A549 (cell line): Measurements from ENCODE around the gene TM6SF1. TPM values are rescaled to one million over a fixed set of nuclear protein-coding genes. Genes with fewer than 3 reads are reported as not detected.

Experiments used
- ATAC-seq, 2 experiments: fragments of 200-7000 bp in 1 of 2; fragments of >200 bp in 1 of 2; cut with Nextera tagmentation in 1 of 2; cut with Tn5 transposase in 1 of 2; 3 replicates each; pipeline versions ENCODE4 v1.8.0 to v1.9.1; 2018 to 2020; ENCODE audit warnings: mild to moderate bottlenecking in 1 of 2, moderate library complexity in 1 of 2
- CTCF ChIA-PET: fragments of 300-600 bp; sonication (Branson Sonifier 250); formaldehyde crosslinking; extraction: SDS; loops from one replicate; lab custom pipeline; 2021; ENCODE audit warnings: antibody characterized with exemption, inconsistent platforms; lab: Yijun Ruan, JAX
- POLR2A ChIA-PET: fragments of 350-600 bp; formaldehyde crosslinking; extraction: SDS; loops from one replicate; lab custom pipeline; 2021; ENCODE audit warnings: antibody characterized with exemption, inconsistent platforms; lab: Yijun Ruan, JAX
- DNase-seq, 2 experiments: peaks; one replicate each; pipeline versions ENCODE4 v3.0.0 to v3.0.0-alpha.2; 2011 to 2016; ENCODE audit warnings: low read depth in 1 of 2, low spot score in 1 of 2
- FAIRE-seq: peaks from 2 replicates; lab custom pipeline; 2011; peaks lifted over from hg19 to GRCh38; lab: Jason Lieb, UNC
- H3K27ac ChIP-seq, 2 experiments: fragments of >200 bp; sonication (Bioruptor Twin); formaldehyde crosslinking; 3 replicates each; pipeline ENCODE4 v1.5.1; 2016 to 2017
- H3K4me1 ChIP-seq: fragments of >200 bp; sonication (Bioruptor Twin); formaldehyde crosslinking; 3 replicates; pipeline ENCODE4 v1.6.1; 2016
- H3K4me2 ChIP-seq: fragments of >200 bp; sonication (Bioruptor Twin); formaldehyde crosslinking; 3 replicates; pipeline ENCODE4 v1.6.1; 2016
- H3K4me3 ChIP-seq: fragments of >200 bp; sonication (Bioruptor Twin); formaldehyde crosslinking; 3 replicates; pipeline ENCODE4 v1.5.1; 2016
- H3K9me3 ChIP-seq: fragments of >200 bp; sonication (Bioruptor Twin); formaldehyde crosslinking; 3 replicates; pipeline ENCODE4 v1.6.1; 2016
- BHLHE40 ChIP-seq: IDR thresholded peaks from 2 replicates; pipeline ENCODE4 v1.6.1; 2012; ENCODE audit warnings: low read depth, low read length, inconsistent platforms
- CBX8 ChIP-seq: fragments of 200-600 bp; sonication (generic); IDR thresholded peaks from 2 replicates; pipeline ENCODE4 v1.6.1; 2016
- CEBPB ChIP-seq, 2 experiments: fragments of >200 bp in 1 of 2; sonication (Bioruptor Twin) in 1 of 2; formaldehyde crosslinking in 1 of 2; IDR thresholded peaks; 2 replicates each; pipeline ENCODE4 v1.6.1; 2012 to 2016
- EHF ChIP-seq: fragments of 250-450 bp; sonication (Bioruptor Pico); IDR thresholded peaks from 2 replicates; pipeline ENCODE4 v1.5.0; 2020; ENCODE audit warnings: mild to moderate bottlenecking
- EP300 ChIP-seq, 2 experiments: fragments of >200 bp; sonication (Bioruptor Twin); formaldehyde crosslinking; IDR thresholded peaks; 2 replicates in 1 of 2; 3 replicates in 1 of 2; pipeline ENCODE4 v1.6.1; 2016 to 2017
- ESRRA ChIP-seq: fragments of 150-350 bp; IDR thresholded peaks from 2 replicates; pipeline ENCODE4 v1.6.1; 2014; ENCODE audit warnings: mild to moderate bottlenecking, low read length, borderline replicate concordance
- HOXA7 ChIP-seq: fragments of 250-450 bp; sonication (Bioruptor Pico); IDR thresholded peaks from 2 replicates; pipeline ENCODE4 v1.5.0; 2020; ENCODE audit warnings: mild to moderate bottlenecking, moderate library complexity
- KDM1A ChIP-seq: fragments of 200-600 bp; sonication (generic); IDR thresholded peaks from 2 replicates; pipeline ENCODE4 v1.6.1; 2016; ENCODE audit warnings: low read depth, mild to moderate bottlenecking
- KDM5A ChIP-seq: fragments of 200-600 bp; sonication (generic); IDR thresholded peaks from 2 replicates; pipeline ENCODE4 v1.6.1; 2016; ENCODE audit warnings: antibody characterized with exemption, mild to moderate bottlenecking
- MAZ ChIP-seq: fragments of 150-350 bp; IDR thresholded peaks from 2 replicates; pipeline ENCODE4 v1.6.1; 2014; ENCODE audit warnings: antibody characterized with exemption, low read depth, low read length, borderline replicate concordance
- NFE2L2 ChIP-seq: fragments of 150-350 bp; conservative IDR thresholded peaks from 2 replicates; pipeline ENCODE4 v1.6.1; 2014; ENCODE audit warnings: low read length
- NPAS2 ChIP-seq: fragments of 250-450 bp; sonication (Bioruptor Pico); IDR thresholded peaks from 2 replicates; pipeline ENCODE4 v1.8.0; 2022; ENCODE audit warnings: mild to moderate bottlenecking, moderate library complexity, borderline replicate concordance
- NR3C1 ChIP-seq: fragments of >200 bp; sonication (Bioruptor Twin); formaldehyde crosslinking; IDR thresholded peaks from 3 replicates; pipeline ENCODE4 v1.6.1; 2017
- PHF8 ChIP-seq: fragments of 200-600 bp; sonication (generic); IDR thresholded peaks from 2 replicates; pipeline ENCODE4 v1.6.1; 2016; ENCODE audit warnings: low read depth, mild to moderate bottlenecking, antibody characterized with exemption, moderate library complexity, borderline replicate concordance
- RFX5 ChIP-seq: fragments of 450-650 bp; IDR thresholded peaks from 2 replicates; pipeline ENCODE4 v1.7.1; 2014; ENCODE audit warnings: antibody characterized with exemption, mild to moderate bottlenecking, moderate library complexity
- SMC3 ChIP-seq: fragments of >200 bp; sonication (Bioruptor Twin); formaldehyde crosslinking; IDR thresholded peaks from 3 replicates; pipeline ENCODE4 v1.6.1; 2018; ENCODE audit warnings: inconsistent platforms
- ZFP36 ChIP-seq: fragments of 450-650 bp; IDR thresholded peaks from 2 replicates; pipeline ENCODE4 v1.6.1; 2014; ENCODE audit warnings: borderline replicate concordance; ENCODE audit not compliant: partially characterized antibody
- ZNF302 ChIP-seq: fragments of 250-450 bp; sonication (Bioruptor Pico); IDR thresholded peaks from 2 replicates; pipeline ENCODE4 v1.9.0; 2021; ENCODE audit warnings: inconsistent platforms, mild to moderate bottlenecking, moderate library complexity
- WGBS: methylation state at CpG from one replicate; pipeline ENCODE4 v1.1.6; 2017; ENCODE audit errors: missing lambda C conversion rate; 5-methylcytosine and 5-hydroxymethylcytosine counted together
- polyA plus RNA-seq, 4 experiments: library from polyadenylated mRNA; depleted of rRNA in 3 of 4; stranded (reverse); fragments of >200 nt; fragmentation: RNase III in 1 of 4; extraction: RNeasy Plus Mini Kit Qiagen cat#74134 plus additional on column Dnase treatment in 1 of 4; gene quantifications; 2 replicates in 3 of 4; 3 replicates in 1 of 4; pipeline ENCODE4 v1.2.3, GENCODE V29; 2011 to 2017
- TF ChIP-seq, protein P1 (sequence below): fragments of 250-450 bp; sonication (Bioruptor Pico); IDR thresholded peaks from 2 replicates; pipeline ENCODE4 v1.5.0; 2021; ENCODE audit warnings: mild to moderate bottlenecking, moderate library complexity, borderline replicate concordance
- TF ChIP-seq, protein P2 (sequence below): fragments of 150-350 bp; IDR thresholded peaks from 2 replicates; pipeline ENCODE4 v1.6.1; 2014; ENCODE audit warnings: low read depth, mild to moderate bottlenecking, low read length
- TF ChIP-seq, protein P3 (sequence below): fragments of >200 bp; sonication (Bioruptor Twin); formaldehyde crosslinking; IDR thresholded peaks from 3 replicates; pipeline ENCODE4 v1.6.1; 2016
- TF ChIP-seq, protein P4 (sequence below): IDR thresholded peaks from 2 replicates; pipeline ENCODE4 v1.6.1; 2012; ENCODE audit warnings: low read depth, borderline replicate concordance

TM6SF1 gene
- polyA plus RNA-seq, 2 of the 4 experiments (the other 2 are of a cell fraction), result 1.1 TPM; not detected in 1

DNA sequence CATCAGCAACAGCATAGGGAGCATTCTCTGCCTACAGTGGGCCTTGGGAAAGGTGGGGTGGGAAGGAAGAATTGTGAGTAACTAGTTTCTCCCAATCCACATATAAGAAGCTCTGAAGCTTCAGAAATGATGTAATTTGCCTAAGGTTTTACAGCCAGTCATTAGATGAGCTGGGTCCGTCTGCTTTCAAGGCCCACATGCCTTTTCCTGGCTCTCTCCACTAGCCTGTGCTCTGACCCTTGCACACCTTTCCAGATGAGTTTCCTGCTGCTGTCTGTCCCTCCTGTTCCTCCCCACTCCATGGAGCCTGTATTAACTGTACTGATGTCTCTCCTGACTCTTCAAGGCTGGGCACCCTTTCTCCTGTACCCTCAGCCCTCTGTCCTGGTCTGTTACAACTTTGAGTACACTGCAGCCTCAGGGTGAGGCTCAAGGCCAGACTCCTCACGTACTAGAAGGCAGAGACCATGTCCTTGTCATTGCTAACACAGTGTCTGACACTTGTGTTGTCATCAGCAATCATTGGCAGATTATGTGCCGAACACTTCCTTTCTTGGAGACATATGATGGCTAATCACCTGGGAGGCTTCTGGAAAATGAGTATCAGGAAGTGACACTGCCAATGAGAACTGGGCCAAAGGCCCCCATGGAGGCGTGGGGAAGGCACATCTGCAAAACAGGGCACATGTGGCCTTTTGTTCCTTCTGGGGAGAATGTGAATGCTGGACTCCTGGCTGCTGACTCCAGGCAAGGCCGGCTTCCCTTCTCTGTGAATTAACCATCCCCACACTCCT is 6.6 kb downstream of the TM6SF1 start:
- CTCF ChIA-PET, result no interaction called here
- ATAC-seq, result no peak
- Histone ChIP-seq H3K4me1 (no peaks in the 10 kb centered on the region), H3K4me3 (no peak overlapping the region), H3K9me3 (no peaks in the 10 kb centered on the region), H3K4me2 (no peak overlapping the region), H3K27ac (no peak overlapping the region)
- WGBS, result 61% methylated on average over 5 of the region's 5 CpGs
- TF ChIP-seq MAZ (no peak), ZNF302 (CRISPR knock-in tag) (no peak), NFE2L2 (no peak), BHLHE40 (no peak), NR3C1 (no peak), KDM1A (no peak)
- TF ChIP-seq, protein P1, sequence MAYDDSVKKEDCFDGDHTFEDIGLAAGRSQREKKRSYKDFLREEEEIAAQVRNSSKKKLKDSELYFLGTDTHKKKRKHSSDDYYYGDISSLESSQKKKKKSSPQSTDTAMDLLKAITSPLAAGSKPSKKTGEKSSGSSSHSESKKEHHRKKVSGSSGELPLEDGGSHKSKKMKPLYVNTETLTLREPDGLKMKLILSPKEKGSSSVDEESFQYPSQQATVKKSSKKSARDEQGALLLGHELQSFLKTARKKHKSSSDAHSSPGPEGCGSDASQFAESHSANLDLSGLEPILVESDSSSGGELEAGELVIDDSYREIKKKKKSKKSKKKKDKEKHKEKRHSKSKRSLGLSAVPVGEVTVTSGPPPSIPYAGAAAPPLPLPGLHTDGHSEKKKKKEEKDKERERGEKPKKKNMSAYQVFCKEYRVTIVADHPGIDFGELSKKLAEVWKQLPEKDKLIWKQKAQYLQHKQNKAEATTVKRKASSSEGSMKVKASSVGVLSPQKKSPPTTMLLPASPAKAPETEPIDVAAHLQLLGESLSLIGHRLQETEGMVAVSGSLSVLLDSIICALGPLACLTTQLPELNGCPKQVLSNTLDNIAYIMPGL (CRISPR knock-in tag), result no peak
- FAIRE-seq, result no peak
- DNase-seq, result no peak
- POLR2A ChIA-PET, result no interaction called here

DNA sequence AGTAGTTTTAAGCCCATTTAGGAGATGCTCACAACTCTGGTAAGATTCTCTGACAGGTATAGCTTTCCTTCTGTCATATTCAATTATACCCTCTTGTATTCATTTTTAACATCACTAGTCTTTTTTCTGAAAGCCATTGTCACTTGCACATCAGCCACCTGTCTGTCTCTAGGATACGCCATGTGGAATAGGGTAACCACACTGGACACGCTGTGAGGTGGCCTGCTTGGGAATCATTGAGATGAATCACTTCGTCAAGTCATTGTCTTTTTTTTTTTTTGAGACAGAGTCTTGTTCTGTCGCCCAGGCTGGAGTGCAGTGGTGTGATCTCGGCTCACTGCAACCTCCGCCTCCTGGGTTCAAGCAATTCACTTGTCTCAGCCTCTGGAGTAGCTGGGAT is 7.4 kb downstream of the TM6SF1 start:
- no peak overlapping the region for H3K27ac ChIP-seq
- CTCF ChIA-PET, result interaction anchor here (1.0 kb wide), 1 partner anchor 19 kb away, joined by 3 read pairs; no protein-coding TSS in a partner anchor
- WGBS, result 89% methylated on average over 6 of the region's 6 CpGs
- H3K9me3 ChIP-seq, result no peaks in the 10 kb centered on the region
- no peak overlapping the region for H3K4me2 ChIP-seq
- no peak for TF ChIP-seq SMC3
- TF ChIP-seq EHF (CRISPR knock-in tag), result no peak
- TF ChIP-seq KDM1A, result no peak
- TF ChIP-seq, protein P2, sequence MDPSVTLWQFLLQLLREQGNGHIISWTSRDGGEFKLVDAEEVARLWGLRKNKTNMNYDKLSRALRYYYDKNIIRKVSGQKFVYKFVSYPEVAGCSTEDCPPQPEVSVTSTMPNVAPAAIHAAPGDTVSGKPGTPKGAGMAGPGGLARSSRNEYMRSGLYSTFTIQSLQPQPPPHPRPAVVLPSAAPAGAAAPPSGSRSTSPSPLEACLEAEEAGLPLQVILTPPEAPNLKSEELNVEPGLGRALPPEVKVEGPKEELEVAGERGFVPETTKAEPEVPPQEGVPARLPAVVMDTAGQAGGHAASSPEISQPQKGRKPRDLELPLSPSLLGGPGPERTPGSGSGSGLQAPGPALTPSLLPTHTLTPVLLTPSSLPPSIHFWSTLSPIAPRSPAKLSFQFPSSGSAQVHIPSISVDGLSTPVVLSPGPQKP, result no peak
- POLR2A ChIA-PET, result no interaction called here
- no peak overlapping the region for H3K4me3 ChIP-seq
- H3K4me1 ChIP-seq, result no peaks in the 10 kb centered on the region
- FAIRE-seq (no peak), DNase-seq (no peak), ATAC-seq (no peak)

DNA sequence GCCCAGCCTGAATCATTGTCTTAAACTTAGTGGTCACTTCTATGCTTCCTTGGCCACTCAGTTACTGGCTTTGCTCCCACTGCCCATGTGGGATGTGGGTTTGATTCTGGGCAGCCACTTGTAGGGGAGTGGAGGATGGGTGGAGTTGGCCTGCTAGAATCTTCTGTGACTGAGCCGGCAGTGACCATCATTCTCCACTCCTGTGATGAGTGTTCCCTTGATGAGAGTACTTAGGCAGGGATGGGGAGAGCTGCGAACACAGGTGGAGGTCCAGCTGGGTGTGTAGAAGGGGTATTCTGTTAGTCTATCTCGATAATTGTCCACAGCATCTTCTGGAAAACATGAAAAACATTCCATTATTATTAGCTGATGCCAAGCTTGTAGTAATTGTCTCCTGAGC is 8.0 kb downstream of the TM6SF1 start:
- Histone ChIP-seq H3K9me3 (no peaks in the 10 kb centered on the region), H3K27ac (no peak overlapping the region)
- ATAC-seq, result no peak
- no peak for TF ChIP-seq KDM5A
- TF ChIP-seq ZFP36, result no peak
- TF ChIP-seq KDM1A, result no peak
- TF ChIP-seq, protein P3, sequence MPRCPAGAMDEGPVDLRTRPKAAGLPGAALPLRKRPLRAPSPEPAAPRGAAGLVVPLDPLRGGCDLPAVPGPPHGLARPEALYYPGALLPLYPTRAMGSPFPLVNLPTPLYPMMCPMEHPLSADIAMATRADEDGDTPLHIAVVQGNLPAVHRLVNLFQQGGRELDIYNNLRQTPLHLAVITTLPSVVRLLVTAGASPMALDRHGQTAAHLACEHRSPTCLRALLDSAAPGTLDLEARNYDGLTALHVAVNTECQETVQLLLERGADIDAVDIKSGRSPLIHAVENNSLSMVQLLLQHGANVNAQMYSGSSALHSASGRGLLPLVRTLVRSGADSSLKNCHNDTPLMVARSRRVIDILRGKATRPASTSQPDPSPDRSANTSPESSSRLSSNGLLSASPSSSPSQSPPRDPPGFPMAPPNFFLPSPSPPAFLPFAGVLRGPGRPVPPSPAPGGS, result no peak
- TF ChIP-seq PHF8, result no peak
- TF ChIP-seq RFX5, result no peak
- no peak for TF ChIP-seq CEBPB (IDR thresholded peaks at IDR 0.05)
- no peak for TF ChIP-seq EP300 (IDR thresholded peaks at IDR 0.05)
- no peak for TF ChIP-seq CBX8
- no peak for TF ChIP-seq HOXA7 (CRISPR knock-in tag)
- TF ChIP-seq ESRRA, result no peak
- TF ChIP-seq, protein P4, sequence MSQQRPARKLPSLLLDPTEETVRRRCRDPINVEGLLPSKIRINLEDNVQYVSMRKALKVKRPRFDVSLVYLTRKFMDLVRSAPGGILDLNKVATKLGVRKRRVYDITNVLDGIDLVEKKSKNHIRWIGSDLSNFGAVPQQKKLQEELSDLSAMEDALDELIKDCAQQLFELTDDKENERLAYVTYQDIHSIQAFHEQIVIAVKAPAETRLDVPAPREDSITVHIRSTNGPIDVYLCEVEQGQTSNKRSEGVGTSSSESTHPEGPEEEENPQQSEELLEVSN, result no peak
- no peak for TF ChIP-seq BHLHE40
- no peak for TF ChIP-seq NPAS2
- TF ChIP-seq, all 56 proteins: peak for 0
- no peak for FAIRE-seq
- ChIA-PET CTCF (interaction anchor here (1.0 kb wide), 1 partner anchor 18 kb away, joined by 3 read pairs; no protein-coding TSS in a partner anchor), POLR2A (no interaction called here)
- no peak overlapping the region for H3K4me3 ChIP-seq
- H3K4me2 ChIP-seq, result no peak overlapping the region
- H3K4me1 ChIP-seq, result no peaks in the 10 kb centered on the region
- 78% methylated on average over 3 of the region's 3 CpGs for WGBS
- DNase-seq, result no peak
